ENCODE measurements around the gene NUP160. TPM values are rescaled to one million over a fixed set of nuclear protein-coding genes. Genes with fewer than 3 reads are reported as not detected.

The NUP160 gene
- total RNA-seq, 1 donor from 2014 or later: 88.2 TPM

GRCh38 chr11:47891886-47892285, 43.7 kb upstream of the NUP160 start:
- Histone ChIP-seq H3K9me3 (ENCODE audit: low read depth) (no peaks in the 10 kb centered on the region), H3F3A (ENCODE audit: low read depth) (no peaks in the 10 kb centered on the region), H3K27me3 (no peaks in the 10 kb centered on the region), H3K79me2 (ENCODE audit: low read depth) (no peaks in the 10 kb centered on the region), H3K27ac (no peak overlapping the region), H3K4me1 (no peaks in the 10 kb centered on the region), H3K4me3 (no peak overlapping the region), H3K4me2 (no peak overlapping the region), H4K20me1 (ENCODE audit: low read depth) (no peaks in the 10 kb centered on the region), H2AFZ (replicated peaks) (no peak overlapping the region), H3K36me3 (no peaks in the 10 kb centered on the region), H3K9ac (no peak overlapping the region)
- no peak overlapping the region for H3K4me3 Mint-ChIP-seq
- no peaks in the 10 kb centered on the region for H3K36me3 Mint-ChIP-seq
- no peak overlapping the region for H3K27ac Mint-ChIP-seq
- no peak for DNase-seq (ENCODE audit: low spot score)
- no peak for TF ChIP-seq EZH2phosphoT487 (IDR thresholded peaks at IDR 0.05)
- no peak for TF ChIP-seq EZH2 (IDR thresholded peaks at IDR 0.05)
- no peak for TF ChIP-seq CTCF (IDR thresholded peaks at IDR 0.05)
- H3K9me3 Mint-ChIP-seq: peaks cover 6% of the 10 kb centered on the region
- no peaks in the 10 kb centered on the region for H3K4me1 Mint-ChIP-seq
- H3K27me3 Mint-ChIP-seq (ENCODE audit: insufficient read depth, low read depth): no peaks in the 10 kb centered on the region

- H3K9ac ChIP-seq: no peak overlapping the region
- Mint-ChIP-seq H3K27ac (no peak overlapping the region), H3K36me3 (no peaks in the 10 kb centered on the region), H3K4me3 (no peak overlapping the region), H3K9me3 (peaks cover 6% of the 10 kb centered on the region), H3K27me3 (ENCODE audit: insufficient read depth, low read depth) (no peaks in the 10 kb centered on the region), H3K4me1 (no peaks in the 10 kb centered on the region)
- no peaks in the 10 kb centered on the region for H3F3A ChIP-seq (ENCODE audit: low read depth)
- no peak for DNase-seq (ENCODE audit: low spot score)
- H3K79me2 ChIP-seq (ENCODE audit: low read depth): no peaks in the 10 kb centered on the region
- H3K36me3 ChIP-seq: no peaks in the 10 kb centered on the region
- H4K20me1 ChIP-seq (ENCODE audit: low read depth): no peaks in the 10 kb centered on the region
- H3K9me3 ChIP-seq (ENCODE audit: low read depth): no peaks in the 10 kb centered on the region
- TF ChIP-seq CTCF (IDR thresholded peaks at IDR 0.05): no peak
- no peak for TF ChIP-seq EZH2 (IDR thresholded peaks at IDR 0.05)
- TF ChIP-seq EZH2phosphoT487 (IDR thresholded peaks at IDR 0.05): no peak
- H2AFZ ChIP-seq (replicated peaks): no peak overlapping the region
- H3K4me1 ChIP-seq: no peaks in the 10 kb centered on the region
- no peak overlapping the region for H3K27ac ChIP-seq
- no peaks in the 10 kb centered on the region for H3K27me3 ChIP-seq
- no peak overlapping the region for H3K4me3 ChIP-seq
- H3K4me2 ChIP-seq: no peak overlapping the region
Measured at GRCh38 chr11:47889714-47890441, 41.7 kb upstream of the NUP160 start.

GRCh38 chr11:47887910-47888569, 39.9 kb upstream of the NUP160 start:
- H3K27ac Mint-ChIP-seq: no peak overlapping the region
- H3F3A ChIP-seq (ENCODE audit: low read depth): no peaks in the 10 kb centered on the region
- H3K27me3 Mint-ChIP-seq (ENCODE audit: insufficient read depth, low read depth): no peaks in the 10 kb centered on the region
- H3K4me3 ChIP-seq: no peak overlapping the region
- no peaks in the 10 kb centered on the region for H3K4me1 ChIP-seq
- H3K36me3 ChIP-seq: no peaks in the 10 kb centered on the region
- no peaks in the 10 kb centered on the region for H3K36me3 Mint-ChIP-seq
- H3K27me3 ChIP-seq: no peaks in the 10 kb centered on the region
- no peak for TF ChIP-seq EZH2phosphoT487 (IDR thresholded peaks at IDR 0.05)
- no peak for TF ChIP-seq CTCF (IDR thresholded peaks at IDR 0.05)
- no peak for TF ChIP-seq EZH2 (IDR thresholded peaks at IDR 0.05)
- H3K79me2 ChIP-seq (ENCODE audit: low read depth): no peaks in the 10 kb centered on the region
- no peaks in the 10 kb centered on the region for H3K9me3 ChIP-seq (ENCODE audit: low read depth)
- no peak overlapping the region for H2AFZ ChIP-seq (replicated peaks)
- H3K4me3 Mint-ChIP-seq: no peak overlapping the region
- H4K20me1 ChIP-seq (ENCODE audit: low read depth): no peaks in the 10 kb centered on the region
- no peaks in the 10 kb centered on the region for H3K4me1 Mint-ChIP-seq
- peaks cover 3% of the 10 kb centered on the region for H3K9me3 Mint-ChIP-seq
- H3K9ac ChIP-seq: no peak overlapping the region
- H3K27ac ChIP-seq: no peak overlapping the region
- H3K4me2 ChIP-seq: no peak overlapping the region
- DNase-seq (ENCODE audit: low spot score): no peak
